ENCODE measurements around the gene ALDH16A1. TPM values are rescaled to one million over a fixed set of nuclear protein-coding genes. Genes with fewer than 3 reads are reported as not detected.
A peak's percentile ranks its signal among the peaks of the same experiment; 100 is the strongest.

Gene ALDH16A1
- total RNA-seq, 1 donor from 2014 or later: 14.7 TPM

DNA sequence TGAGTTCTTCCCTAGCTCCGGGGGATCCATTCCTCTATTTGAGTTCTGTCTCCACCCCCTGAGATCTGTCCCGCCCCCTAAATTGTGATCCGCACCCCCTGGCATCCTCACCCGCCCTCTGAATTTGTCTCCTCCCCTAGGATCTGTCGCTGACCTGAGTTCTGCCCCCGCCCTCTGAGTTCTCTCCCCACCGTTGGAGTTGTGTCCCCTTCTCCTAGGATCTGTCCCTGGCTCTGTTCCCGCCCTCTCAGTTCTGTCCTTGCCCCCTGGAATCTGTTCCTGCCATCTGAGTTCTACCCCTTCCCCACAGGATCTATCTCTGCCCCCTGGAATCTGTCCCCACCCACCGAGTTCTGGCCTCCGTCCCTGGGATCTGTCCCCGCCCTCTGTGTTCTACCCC is 10.7 kb upstream of the ALDH16A1 start:
- H3K9ac ChIP-seq: no peak overlapping the region
- H2AFZ ChIP-seq (replicated peaks): peak overlapping the region; percentile 31
- H3K4me3 ChIP-seq: peak overlapping the region; percentile 43
- H3K79me2 ChIP-seq (ENCODE audit: low read depth): no peaks in the 10 kb centered on the region
- peaks cover 47% of the 10 kb centered on the region for H3F3A ChIP-seq (ENCODE audit: low read depth)
- peak; percentile 67 for DNase-seq (ENCODE audit: low spot score)
- Mint-ChIP-seq H3K27ac (no peak overlapping the region), H3K4me3 (peak overlapping the region; percentile 85), H3K27me3 (ENCODE audit: insufficient read depth, low read depth) (peaks cover 54% of the 10 kb centered on the region), H3K36me3 (no peaks in the 10 kb centered on the region), H3K4me1 (peaks cover 18% of the 10 kb centered on the region), H3K9me3 (no peaks in the 10 kb centered on the region)
- H3K27me3 ChIP-seq: peaks cover 53% of the 10 kb centered on the region
- H3K27ac ChIP-seq: no peak overlapping the region
- no peak for TF ChIP-seq EZH2phosphoT487 (IDR thresholded peaks at IDR 0.05)
- TF ChIP-seq EZH2 (IDR thresholded peaks at IDR 0.05): no peak
- TF ChIP-seq, protein P1, sequence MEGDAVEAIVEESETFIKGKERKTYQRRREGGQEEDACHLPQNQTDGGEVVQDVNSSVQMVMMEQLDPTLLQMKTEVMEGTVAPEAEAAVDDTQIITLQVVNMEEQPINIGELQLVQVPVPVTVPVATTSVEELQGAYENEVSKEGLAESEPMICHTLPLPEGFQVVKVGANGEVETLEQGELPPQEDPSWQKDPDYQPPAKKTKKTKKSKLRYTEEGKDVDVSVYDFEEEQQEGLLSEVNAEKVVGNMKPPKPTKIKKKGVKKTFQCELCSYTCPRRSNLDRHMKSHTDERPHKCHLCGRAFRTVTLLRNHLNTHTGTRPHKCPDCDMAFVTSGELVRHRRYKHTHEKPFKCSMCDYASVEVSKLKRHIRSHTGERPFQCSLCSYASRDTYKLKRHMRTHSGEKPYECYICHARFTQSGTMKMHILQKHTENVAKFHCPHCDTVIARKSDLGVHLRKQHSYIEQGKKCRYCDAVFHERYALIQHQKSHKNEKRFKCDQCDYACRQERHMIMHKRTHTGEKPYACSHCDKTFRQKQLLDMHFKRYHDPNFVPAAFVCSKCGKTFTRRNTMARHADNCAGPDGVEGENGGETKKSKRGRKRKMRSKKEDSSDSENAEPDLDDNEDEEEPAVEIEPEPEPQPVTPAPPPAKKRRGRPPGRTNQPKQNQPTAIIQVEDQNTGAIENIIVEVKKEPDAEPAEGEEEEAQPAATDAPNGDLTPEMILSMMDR (IDR thresholded peaks at IDR 0.05): no peak
- peaks cover 6% of the 10 kb centered on the region for H4K20me1 ChIP-seq (ENCODE audit: low read depth)
- H3K36me3 ChIP-seq: no peaks in the 10 kb centered on the region
- H3K9me3 ChIP-seq (ENCODE audit: low read depth): no peaks in the 10 kb centered on the region
- H3K4me2 ChIP-seq: peak overlapping the region; percentile 77
- H3K4me1 ChIP-seq: peaks cover 8% of the 10 kb centered on the region

DNA sequence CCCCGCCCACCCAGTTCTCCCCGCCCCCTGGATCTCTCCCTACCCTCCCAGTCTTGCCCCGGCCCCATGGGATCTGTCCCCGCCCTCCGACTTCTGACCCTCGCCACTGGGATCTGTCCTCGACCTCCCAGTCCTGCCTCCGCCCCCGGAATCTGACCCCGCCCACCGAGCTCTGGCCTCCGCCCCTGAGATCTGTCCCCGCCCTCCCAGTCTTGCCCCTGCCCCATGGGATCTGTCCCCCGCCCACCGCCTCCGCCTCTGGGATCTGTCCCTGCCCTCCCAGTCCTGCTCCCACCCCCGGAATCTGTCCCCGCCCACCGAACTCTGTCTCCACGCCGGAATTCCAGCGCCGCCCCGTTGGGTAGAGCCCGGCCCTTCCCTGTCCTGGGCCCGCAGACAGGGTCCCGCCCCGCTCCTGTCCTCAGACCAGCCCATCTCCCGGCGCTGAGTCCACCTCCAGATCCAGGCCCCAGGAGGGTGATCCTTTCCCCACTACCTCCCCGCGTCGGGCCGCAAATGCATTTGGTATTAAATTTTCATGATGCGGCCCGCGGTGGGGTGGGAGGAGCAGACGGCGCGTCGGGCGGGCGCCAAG is 10.2 kb upstream of the ALDH16A1 start:
- peak; percentile 99 for DNase-seq (ENCODE audit: low spot score)
- H3K9ac ChIP-seq: no peak overlapping the region
- peaks cover 49% of the 10 kb centered on the region for H3F3A ChIP-seq (ENCODE audit: low read depth)
- H3K4me3 ChIP-seq: peak overlapping the region; percentile 59
- H3K79me2 ChIP-seq (ENCODE audit: low read depth): no peaks in the 10 kb centered on the region
- peaks cover 48% of the 10 kb centered on the region for H3K27me3 ChIP-seq
- Mint-ChIP-seq H3K4me1 (peaks cover 18% of the 10 kb centered on the region), H3K27me3 (ENCODE audit: insufficient read depth, low read depth) (peaks cover 49% of the 10 kb centered on the region), H3K27ac (no peak overlapping the region), H3K4me3 (peak overlapping the region; percentile 85), H3K9me3 (no peaks in the 10 kb centered on the region), H3K36me3 (no peaks in the 10 kb centered on the region)
- peak overlapping the region; percentile 78 for H2AFZ ChIP-seq (replicated peaks)
- peaks cover 6% of the 10 kb centered on the region for H4K20me1 ChIP-seq (ENCODE audit: low read depth)
- no peaks in the 10 kb centered on the region for H3K36me3 ChIP-seq
- H3K4me1 ChIP-seq: peaks cover 8% of the 10 kb centered on the region
- H3K27ac ChIP-seq: no peak overlapping the region
- TF ChIP-seq, protein P1 (IDR thresholded peaks at IDR 0.05): no peak
- no peak for TF ChIP-seq EZH2phosphoT487 (IDR thresholded peaks at IDR 0.05)
- peak overlapping the region; percentile 79 for H3K4me2 ChIP-seq
- no peaks in the 10 kb centered on the region for H3K9me3 ChIP-seq (ENCODE audit: low read depth)

DNA sequence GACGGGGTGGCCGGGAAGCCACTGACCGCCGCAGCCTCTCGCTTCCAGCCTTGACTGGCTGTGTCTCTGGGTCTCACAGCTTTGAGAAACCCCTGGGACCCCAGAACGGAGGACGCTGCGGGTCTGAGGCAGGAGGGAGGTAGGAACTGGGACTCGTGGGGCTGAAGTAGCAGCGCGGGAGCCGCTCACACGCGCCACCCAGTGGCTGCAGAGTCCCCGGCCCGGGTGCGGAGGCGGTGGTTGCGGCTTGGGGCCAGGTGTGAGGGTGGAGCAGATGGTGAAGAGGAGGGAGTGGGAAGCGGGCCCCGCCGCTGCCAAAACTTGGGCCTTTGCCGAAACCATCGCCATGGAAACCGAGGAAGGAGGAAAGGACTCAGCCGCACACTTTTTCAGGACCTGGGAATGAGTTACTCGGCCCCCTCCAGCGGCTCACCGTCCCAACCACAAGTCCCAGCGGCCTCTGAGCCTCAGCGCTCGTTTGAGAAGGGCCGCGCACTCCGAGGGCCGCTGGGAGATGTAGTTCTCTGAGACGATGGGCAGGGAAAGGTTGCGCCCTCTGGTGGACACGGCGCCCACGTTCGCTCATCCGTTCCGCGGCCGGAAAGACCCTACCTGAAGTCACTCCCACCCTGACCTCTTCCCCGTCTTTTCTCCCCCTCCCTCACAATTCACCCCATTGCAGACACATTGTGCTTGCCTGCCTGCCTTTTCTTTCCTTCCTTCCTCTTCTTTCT is 9.5 kb upstream of the ALDH16A1 start:
- H4K20me1 ChIP-seq (ENCODE audit: low read depth): peaks cover 10% of the 10 kb centered on the region
- Mint-ChIP-seq H3K27me3 (ENCODE audit: insufficient read depth, low read depth) (peaks cover 47% of the 10 kb centered on the region), H3K9me3 (no peaks in the 10 kb centered on the region), H3K27ac (no peak overlapping the region), H3K4me3 (peak overlapping the region; percentile 85), H3K36me3 (peaks cover 4% of the 10 kb centered on the region), H3K4me1 (peaks cover 19% of the 10 kb centered on the region)
- no peaks in the 10 kb centered on the region for H3K36me3 ChIP-seq
- TF ChIP-seq EZH2phosphoT487 (IDR thresholded peaks at IDR 0.05): no peak
- TF ChIP-seq, protein P1 (IDR thresholded peaks at IDR 0.05): peak; percentile 74
- peaks cover 8% of the 10 kb centered on the region for H3K4me1 ChIP-seq
- peak overlapping the region; percentile 59 for H3K4me3 ChIP-seq
- H3K79me2 ChIP-seq (ENCODE audit: low read depth): no peaks in the 10 kb centered on the region
- peaks cover 42% of the 10 kb centered on the region for H3K27me3 ChIP-seq
- peak overlapping the region; percentile 78 for H2AFZ ChIP-seq (replicated peaks)
- H3K9me3 ChIP-seq (ENCODE audit: low read depth): no peaks in the 10 kb centered on the region
- peak overlapping the region; percentile 79 for H3K4me2 ChIP-seq
- peaks cover 53% of the 10 kb centered on the region for H3F3A ChIP-seq (ENCODE audit: low read depth)
- DNase-seq (ENCODE audit: low spot score): peak; percentile 99
- no peak overlapping the region for H3K9ac ChIP-seq
- no peak overlapping the region for H3K27ac ChIP-seq

All from neural progenitor cell (in vitro differentiated cells).